ENCODE data around the gene ACTN1.

DNA sequence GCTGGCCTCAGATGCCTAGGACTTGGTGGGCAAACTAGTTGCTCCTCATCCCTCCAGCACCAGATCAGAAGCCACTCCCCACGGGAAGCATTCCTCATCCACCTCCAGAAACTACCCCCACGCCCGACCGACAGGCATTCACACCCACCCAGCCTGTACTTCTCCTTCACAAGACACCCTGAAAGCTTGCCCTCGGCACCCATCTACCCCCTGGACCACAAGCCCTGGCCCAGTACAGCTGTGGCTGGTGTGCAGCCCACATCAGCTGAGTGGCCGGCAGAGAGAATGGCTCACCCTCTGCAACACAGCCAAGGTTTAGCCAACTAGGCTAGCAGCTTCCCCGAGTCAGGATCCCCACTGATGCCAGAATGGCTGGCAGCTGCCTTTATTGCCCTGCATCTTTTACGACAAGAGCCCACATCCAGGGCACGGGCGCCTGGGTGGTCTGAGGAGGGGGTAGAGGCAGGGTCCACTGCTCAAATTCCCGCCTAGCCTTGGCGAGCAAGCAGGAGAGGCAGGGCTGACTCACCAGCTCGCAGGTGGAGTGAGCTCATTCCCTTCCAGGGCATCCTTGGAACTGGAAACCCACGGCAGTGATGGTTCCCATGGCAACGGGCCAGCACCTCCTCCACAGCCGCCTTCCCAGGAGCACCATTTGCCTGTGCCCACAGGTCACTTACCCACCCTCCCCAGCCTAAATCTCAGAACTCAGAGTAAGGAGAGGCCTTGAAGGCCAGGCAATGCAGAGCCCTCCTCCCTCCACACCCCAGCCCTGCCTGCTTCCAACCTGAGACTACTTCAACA lies 17.1 kb downstream of the ACTN1 start:
- TF ChIP-seq, protein P1, sequence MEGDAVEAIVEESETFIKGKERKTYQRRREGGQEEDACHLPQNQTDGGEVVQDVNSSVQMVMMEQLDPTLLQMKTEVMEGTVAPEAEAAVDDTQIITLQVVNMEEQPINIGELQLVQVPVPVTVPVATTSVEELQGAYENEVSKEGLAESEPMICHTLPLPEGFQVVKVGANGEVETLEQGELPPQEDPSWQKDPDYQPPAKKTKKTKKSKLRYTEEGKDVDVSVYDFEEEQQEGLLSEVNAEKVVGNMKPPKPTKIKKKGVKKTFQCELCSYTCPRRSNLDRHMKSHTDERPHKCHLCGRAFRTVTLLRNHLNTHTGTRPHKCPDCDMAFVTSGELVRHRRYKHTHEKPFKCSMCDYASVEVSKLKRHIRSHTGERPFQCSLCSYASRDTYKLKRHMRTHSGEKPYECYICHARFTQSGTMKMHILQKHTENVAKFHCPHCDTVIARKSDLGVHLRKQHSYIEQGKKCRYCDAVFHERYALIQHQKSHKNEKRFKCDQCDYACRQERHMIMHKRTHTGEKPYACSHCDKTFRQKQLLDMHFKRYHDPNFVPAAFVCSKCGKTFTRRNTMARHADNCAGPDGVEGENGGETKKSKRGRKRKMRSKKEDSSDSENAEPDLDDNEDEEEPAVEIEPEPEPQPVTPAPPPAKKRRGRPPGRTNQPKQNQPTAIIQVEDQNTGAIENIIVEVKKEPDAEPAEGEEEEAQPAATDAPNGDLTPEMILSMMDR (IDR thresholded peaks at IDR 0.05) = no peak
- no peak for TF ChIP-seq POLR2A (IDR thresholded peaks at IDR 0.05)
